ENCODE measurements around the gene ITGB4.

ITGB4 gene

GRCh38 chr17:75693500-75694481 lies 27.5 kb upstream of the ITGB4 start:
- no peak for TF ChIP-seq FOXP2 (optimal IDR thresholded peaks at IDR 0.05; ENCODE audit: borderline replicate concordance, extremely low read depth, extremely low read length, insufficient read depth)
- no peak for TF ChIP-seq SIN3A (IDR thresholded peaks at IDR 0.05; ENCODE audit: borderline replicate concordance, insufficient read depth, low read length)
- TF ChIP-seq, protein P1, sequence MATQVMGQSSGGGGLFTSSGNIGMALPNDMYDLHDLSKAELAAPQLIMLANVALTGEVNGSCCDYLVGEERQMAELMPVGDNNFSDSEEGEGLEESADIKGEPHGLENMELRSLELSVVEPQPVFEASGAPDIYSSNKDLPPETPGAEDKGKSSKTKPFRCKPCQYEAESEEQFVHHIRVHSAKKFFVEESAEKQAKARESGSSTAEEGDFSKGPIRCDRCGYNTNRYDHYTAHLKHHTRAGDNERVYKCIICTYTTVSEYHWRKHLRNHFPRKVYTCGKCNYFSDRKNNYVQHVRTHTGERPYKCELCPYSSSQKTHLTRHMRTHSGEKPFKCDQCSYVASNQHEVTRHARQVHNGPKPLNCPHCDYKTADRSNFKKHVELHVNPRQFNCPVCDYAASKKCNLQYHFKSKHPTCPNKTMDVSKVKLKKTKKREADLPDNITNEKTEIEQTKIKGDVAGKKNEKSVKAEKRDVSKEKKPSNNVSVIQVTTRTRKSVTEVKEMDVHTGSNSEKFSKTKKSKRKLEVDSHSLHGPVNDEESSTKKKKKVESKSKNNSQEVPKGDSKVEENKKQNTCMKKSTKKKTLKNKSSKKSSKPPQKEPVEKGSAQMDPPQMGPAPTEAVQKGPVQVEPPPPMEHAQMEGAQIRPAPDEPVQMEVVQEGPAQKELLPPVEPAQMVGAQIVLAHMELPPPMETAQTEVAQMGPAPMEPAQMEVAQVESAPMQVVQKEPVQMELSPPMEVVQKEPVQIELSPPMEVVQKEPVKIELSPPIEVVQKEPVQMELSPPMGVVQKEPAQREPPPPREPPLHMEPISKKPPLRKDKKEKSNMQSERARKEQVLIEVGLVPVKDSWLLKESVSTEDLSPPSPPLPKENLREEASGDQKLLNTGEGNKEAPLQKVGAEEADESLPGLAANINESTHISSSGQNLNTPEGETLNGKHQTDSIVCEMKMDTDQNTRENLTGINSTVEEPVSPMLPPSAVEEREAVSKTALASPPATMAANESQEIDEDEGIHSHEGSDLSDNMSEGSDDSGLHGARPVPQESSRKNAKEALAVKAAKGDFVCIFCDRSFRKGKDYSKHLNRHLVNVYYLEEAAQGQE (IDR thresholded peaks at IDR 0.05; ENCODE audit: insufficient read depth in 1 of 2, low read depth in 2 of 2, low read length in 2 of 2) = no peak
- no peak for TF ChIP-seq POLR2AphosphoS5 (IDR thresholded peaks at IDR 0.05; ENCODE audit: low read depth, low read length)
- TF ChIP-seq TAF1 (IDR thresholded peaks at IDR 0.05; ENCODE audit: borderline replicate concordance, insufficient read depth, low read length) = no peak

DNA sequence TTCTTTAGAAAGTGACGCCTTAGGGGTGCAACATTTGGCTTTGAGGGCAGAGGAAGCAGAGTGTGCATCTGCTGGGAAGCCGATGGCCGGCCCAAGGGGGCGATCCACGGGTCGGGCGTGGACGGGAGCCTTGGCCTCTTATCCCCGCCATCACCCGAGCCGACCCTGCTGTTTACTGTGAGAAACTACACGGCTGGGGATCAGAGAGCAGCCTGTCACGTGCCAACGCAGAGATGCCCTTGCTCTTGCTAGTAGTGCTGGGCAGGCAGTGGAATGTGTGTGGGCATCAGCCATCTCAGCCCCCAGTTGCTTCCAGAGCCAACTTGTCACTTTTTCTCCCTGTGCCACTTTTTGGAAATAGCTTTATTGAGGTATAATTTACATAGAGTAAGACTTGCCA lies 26.7 kb upstream of the ITGB4 start:
- TF ChIP-seq TAF1 (IDR thresholded peaks at IDR 0.05; ENCODE audit: borderline replicate concordance, insufficient read depth, low read length) (no peak), SIN3A (IDR thresholded peaks at IDR 0.05; ENCODE audit: borderline replicate concordance, insufficient read depth, low read length) (no peak), FOXP2 (optimal IDR thresholded peaks at IDR 0.05; ENCODE audit: borderline replicate concordance, extremely low read depth, extremely low read length, insufficient read depth) (no peak), POLR2AphosphoS5 (IDR thresholded peaks at IDR 0.05; ENCODE audit: low read depth, low read length) (no peak)
- TF ChIP-seq, protein P1 (IDR thresholded peaks at IDR 0.05; ENCODE audit: insufficient read depth in 1 of 2, low read depth in 2 of 2, low read length in 2 of 2) = no peak

GRCh38 chr17:75695141-75695829 lies 26.0 kb upstream of the ITGB4 start:
- TF ChIP-seq FOXP2 (optimal IDR thresholded peaks at IDR 0.05; ENCODE audit: borderline replicate concordance, extremely low read depth, extremely low read length, insufficient read depth) = no peak
- TF ChIP-seq, protein P1 (IDR thresholded peaks at IDR 0.05; ENCODE audit: insufficient read depth in 1 of 2, low read depth in 2 of 2, low read length in 2 of 2) = no peak
- TF ChIP-seq POLR2AphosphoS5 (IDR thresholded peaks at IDR 0.05; ENCODE audit: low read depth, low read length) = no peak
- TF ChIP-seq SIN3A (IDR thresholded peaks at IDR 0.05; ENCODE audit: borderline replicate concordance, insufficient read depth, low read length) = no peak
- TF ChIP-seq TAF1 (IDR thresholded peaks at IDR 0.05; ENCODE audit: borderline replicate concordance, insufficient read depth, low read length) = no peak

DNA sequence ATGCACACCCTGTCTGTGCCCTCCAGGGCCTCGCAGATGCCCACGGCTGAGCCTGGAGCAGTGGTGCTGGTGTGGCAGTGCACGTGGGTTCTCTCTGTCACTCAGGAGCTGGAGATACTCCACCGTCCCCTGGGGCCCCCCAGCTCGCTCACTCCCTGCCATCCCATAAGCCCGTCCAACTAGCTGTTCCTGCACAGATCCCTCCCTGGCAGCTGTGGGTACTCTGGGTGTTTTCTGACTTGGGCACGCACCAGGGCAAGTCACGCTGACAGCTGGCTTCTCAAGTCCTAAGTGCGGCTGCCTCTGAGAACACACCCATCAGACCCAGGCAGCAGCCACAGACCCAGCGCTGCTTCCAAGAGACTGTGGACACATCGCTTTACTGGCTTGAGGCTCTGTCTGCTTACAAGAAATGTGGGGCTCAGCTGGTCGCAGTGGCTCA lies 25.4 kb upstream of the ITGB4 start:
- no peak for TF ChIP-seq TAF1 (IDR thresholded peaks at IDR 0.05; ENCODE audit: borderline replicate concordance, insufficient read depth, low read length)
- TF ChIP-seq FOXP2 (optimal IDR thresholded peaks at IDR 0.05; ENCODE audit: borderline replicate concordance, extremely low read depth, extremely low read length, insufficient read depth) = no peak
- TF ChIP-seq SIN3A (IDR thresholded peaks at IDR 0.05; ENCODE audit: borderline replicate concordance, insufficient read depth, low read length) = no peak
- no peak for TF ChIP-seq POLR2AphosphoS5 (IDR thresholded peaks at IDR 0.05; ENCODE audit: low read depth, low read length)
- TF ChIP-seq, protein P1 (IDR thresholded peaks at IDR 0.05; ENCODE audit: insufficient read depth in 1 of 2, low read depth in 2 of 2, low read length in 2 of 2) = no peak
